ENCODE results near the gene ZCCHC14. TPM values are rescaled to one million over a fixed set of nuclear protein-coding genes. Genes with fewer than 3 reads are reported as not detected.
"Not testable (repeated sequence)": the region's sequence is repeated elsewhere in the genome, so short reads cannot be mapped to it uniquely, and the experiment has no call there.

The ZCCHC14 gene
- total and polyA plus RNA-seq, 2 experiments from 2014 or later: 7.9 to 23.2 TPM

DNA sequence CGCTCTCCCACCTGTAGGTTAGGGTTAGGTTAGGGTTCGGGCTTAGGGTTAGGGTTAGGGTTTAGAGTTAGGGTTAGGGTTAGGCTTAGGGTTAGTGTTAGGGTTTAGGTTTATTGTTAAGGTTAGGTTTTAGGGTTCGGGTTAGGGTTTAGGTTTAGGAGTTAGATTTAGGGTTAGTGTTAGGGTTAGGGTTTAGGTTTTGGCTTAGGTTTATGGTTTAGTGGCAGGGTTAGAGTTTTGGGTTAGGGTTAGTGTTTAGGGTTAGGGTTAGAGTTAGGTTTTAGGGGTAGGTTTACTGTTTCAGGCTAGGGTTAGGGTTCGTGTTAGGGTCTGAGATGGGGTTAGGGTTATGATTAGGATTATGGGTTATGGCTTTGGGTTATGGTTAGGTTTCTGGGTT lies 31.6 kb upstream of the ZCCHC14 start:
- H3K4me1 ChIP-seq (ENCODE audit: low read depth): no peaks in the 10 kb centered on the region
- no peaks in the 10 kb centered on the region for H3K36me3 ChIP-seq
- no peak for DNase-seq (ENCODE audit: low read depth in 1 of 2, low spot score in 1 of 2)
- H3K9me3 ChIP-seq (ENCODE audit: low read depth): no peaks in the 10 kb centered on the region
- TF ChIP-seq, protein P1, sequence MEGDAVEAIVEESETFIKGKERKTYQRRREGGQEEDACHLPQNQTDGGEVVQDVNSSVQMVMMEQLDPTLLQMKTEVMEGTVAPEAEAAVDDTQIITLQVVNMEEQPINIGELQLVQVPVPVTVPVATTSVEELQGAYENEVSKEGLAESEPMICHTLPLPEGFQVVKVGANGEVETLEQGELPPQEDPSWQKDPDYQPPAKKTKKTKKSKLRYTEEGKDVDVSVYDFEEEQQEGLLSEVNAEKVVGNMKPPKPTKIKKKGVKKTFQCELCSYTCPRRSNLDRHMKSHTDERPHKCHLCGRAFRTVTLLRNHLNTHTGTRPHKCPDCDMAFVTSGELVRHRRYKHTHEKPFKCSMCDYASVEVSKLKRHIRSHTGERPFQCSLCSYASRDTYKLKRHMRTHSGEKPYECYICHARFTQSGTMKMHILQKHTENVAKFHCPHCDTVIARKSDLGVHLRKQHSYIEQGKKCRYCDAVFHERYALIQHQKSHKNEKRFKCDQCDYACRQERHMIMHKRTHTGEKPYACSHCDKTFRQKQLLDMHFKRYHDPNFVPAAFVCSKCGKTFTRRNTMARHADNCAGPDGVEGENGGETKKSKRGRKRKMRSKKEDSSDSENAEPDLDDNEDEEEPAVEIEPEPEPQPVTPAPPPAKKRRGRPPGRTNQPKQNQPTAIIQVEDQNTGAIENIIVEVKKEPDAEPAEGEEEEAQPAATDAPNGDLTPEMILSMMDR (IDR thresholded peaks at IDR 0.05; ENCODE audit: low read depth, low read length): no peak
- no peak overlapping the region for H3K4me3 ChIP-seq
- H3K27ac ChIP-seq: no peak overlapping the region
- peaks cover 4% of the 10 kb centered on the region for H3K27me3 ChIP-seq

DNA sequence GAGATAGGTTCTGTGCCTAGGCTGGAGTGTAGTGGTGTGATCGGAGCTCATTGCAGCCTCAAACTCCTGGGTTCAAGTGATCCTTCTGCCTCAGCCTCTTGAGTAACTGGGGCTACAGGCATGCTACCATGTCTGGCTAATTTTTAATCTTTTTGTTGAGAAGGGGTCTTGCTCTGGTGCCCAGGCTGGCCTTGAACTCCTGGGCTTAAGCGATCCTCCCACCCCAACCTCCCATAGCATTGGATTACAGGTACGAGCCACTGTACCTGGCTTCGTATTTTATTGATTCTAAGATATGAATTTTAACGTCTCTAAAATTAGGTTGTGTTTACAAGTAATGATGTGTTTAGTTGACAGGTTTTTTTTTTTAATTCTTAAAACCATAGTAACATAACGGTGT lies 30.8 kb upstream of the ZCCHC14 start:
- DNase-seq (ENCODE audit: low read depth in 1 of 2, low spot score in 1 of 2); H3K4me1 ChIP-seq (ENCODE audit: low read depth); H3K27me3 ChIP-seq: not testable (repeated sequence)

DNA sequence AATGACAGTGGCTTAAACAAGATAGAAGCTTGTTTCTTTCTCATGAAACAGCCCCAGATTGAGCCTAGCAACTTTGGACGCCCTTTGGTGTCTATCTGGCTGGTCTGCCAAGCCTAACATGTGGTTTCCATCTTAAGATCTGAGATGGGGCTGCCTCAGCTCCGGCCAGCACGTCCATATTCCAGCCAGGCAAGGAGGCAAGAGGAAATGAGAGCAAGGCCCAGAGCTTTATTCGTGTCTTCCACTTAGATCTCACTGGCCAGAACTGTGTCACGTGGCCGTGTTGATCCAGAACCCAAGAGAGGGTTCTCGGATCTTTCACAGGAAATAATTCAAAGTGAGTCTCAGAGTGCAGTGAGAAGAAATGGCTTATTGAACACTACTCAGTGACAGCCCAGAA lies 28.9 kb upstream of the ZCCHC14 start:
- H3K36me3 ChIP-seq; H3K4me3 ChIP-seq; H3K27me3 ChIP-seq; H3K4me1 ChIP-seq (ENCODE audit: low read depth); H3K9me3 ChIP-seq (ENCODE audit: low read depth); H3K27ac ChIP-seq: not testable (repeated sequence)
- peak in 1 of 2 donors; percentile 24 for DNase-seq (ENCODE audit: low read depth in 1 of 2, low spot score in 1 of 2)

More for the DNA sequence above, 30.8 kb upstream of the ZCCHC14 start:
- not testable (repeated sequence) for H3K27ac ChIP-seq; H3K4me3 ChIP-seq; H3K36me3 ChIP-seq; H3K9me3 ChIP-seq (ENCODE audit: low read depth)

DNA sequence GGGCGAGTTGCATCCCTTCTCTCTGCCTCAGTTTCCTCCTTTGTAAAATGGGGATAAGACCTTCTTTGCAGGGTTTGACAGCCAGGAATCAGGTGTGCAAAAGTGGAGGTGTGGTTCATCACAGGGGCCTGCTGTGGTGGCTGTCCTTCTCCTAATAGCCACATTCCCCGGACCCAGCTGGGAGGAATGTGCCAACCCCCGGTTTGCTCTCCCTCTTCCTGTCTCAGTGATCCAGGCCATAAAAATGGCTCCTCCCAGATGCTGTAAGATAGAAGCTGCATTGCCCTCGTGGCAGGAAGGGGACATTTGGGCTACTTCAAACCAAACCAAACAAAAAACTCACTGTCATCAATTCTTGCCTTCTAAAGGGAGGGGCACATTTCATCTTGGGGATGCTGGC lies 26.3 kb upstream of the ZCCHC14 start:
- H3K9me3 ChIP-seq (ENCODE audit: low read depth); H3K36me3 ChIP-seq; H3K4me3 ChIP-seq; H3K27ac ChIP-seq; H3K4me1 ChIP-seq (ENCODE audit: low read depth); H3K27me3 ChIP-seq; DNase-seq (ENCODE audit: low read depth in 1 of 2, low spot score in 1 of 2): not testable (repeated sequence)

DNA sequence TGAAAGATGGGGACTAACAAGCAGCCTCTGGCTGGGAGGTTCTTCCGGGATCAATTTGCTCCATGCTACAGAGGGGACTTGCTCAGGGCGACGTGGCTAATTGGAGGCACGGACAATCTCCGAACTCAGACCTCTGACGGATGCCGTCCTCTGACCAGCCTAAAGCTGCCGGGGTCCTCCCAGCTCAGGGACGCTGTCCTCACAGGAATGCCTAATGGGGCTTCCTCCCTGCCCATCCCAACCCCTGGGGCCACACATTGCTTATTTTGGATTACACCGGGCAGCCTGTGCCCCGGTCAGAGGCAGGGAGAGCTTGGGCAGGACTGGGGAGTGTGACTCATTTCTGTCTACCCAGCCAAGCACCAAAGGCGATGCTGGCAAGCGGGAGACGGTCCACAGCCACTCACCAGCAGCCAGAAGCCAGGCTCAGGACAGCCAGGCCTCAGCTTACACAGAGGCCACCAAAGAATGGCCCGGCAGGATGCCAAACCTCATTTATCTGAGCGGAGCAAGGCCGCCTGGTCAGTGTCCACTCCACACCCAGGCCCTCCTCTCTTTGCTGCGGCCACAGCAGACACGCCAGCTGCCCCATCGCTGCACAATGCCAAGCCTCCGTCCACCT lies 25.7 kb upstream of the ZCCHC14 start:
- not testable (repeated sequence) for H3K36me3 ChIP-seq; H3K9me3 ChIP-seq (ENCODE audit: low read depth); H3K27me3 ChIP-seq; H3K4me1 ChIP-seq (ENCODE audit: low read depth); H3K4me3 ChIP-seq; H3K27ac ChIP-seq
- peak in 1 of 2 donors; percentile 56 for DNase-seq (ENCODE audit: low read depth in 1 of 2, low spot score in 1 of 2)

DNA sequence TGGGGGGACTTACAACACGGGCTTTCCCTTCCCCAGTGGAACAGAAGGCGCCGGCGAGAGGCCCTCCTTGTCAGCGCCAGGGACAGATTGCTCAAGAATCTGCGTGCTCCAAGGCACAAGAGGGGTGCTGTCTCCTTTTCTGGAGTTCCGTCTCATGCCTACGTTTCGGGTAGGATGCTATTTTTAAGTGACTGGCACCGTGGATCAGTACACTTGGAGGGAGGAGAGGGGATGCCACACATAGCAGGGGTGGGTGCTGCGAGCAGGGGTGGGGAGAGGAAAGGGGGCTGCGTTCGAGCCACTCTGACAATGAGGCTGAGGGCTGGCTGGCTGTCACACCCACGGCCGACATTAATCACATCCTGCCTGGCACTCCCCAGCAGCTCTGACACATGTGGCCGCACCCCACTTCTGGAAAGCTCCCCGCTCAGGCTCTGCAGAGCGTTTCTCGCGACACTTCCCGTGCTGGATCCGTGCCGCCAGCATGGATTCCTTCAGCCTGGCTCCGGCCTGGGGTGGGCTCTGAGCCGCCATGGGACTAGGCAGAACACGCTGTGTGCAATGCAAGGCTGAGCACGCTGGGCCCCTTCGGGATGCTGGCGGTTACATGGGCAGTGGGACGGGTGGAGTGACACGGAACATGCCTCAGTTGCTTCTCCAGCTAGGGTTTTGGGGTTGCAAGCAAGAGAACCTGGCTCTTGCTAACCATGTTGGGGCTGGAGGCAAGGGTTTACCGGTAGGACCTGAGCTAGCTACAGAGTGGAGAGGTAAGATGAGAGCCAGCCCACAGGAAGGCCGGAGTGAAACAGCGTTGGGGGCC lies 25.0 kb upstream of the ZCCHC14 start:
- H3K27me3 ChIP-seq; H3K4me1 ChIP-seq (ENCODE audit: low read depth); H3K27ac ChIP-seq; H3K9me3 ChIP-seq (ENCODE audit: low read depth); H3K4me3 ChIP-seq; H3K36me3 ChIP-seq: not testable (repeated sequence)
- DNase-seq (ENCODE audit: low read depth in 1 of 2, low spot score in 1 of 2): peak in 1 of 2 donors; percentile 32

DNA sequence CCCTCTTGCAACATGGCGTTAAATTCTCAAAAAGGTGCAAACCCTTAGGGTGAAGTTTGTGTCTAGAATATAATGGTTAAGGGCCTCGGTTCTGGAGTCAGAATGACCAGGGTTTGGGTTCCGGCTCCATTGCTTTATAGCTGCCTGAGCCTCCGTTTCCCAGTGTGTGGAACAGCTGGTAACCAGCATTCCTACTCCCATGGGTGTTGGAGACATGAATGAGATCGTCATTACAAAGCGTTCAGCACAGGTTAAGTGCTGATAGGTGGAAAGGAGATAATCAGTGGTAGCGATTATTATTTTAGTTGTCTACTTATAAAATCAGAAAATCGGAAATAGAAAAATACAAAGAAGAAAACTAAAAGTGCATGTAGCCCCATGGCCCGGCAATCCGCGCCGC lies 23.5 kb upstream of the ZCCHC14 start:
- H3K27ac ChIP-seq: no peak overlapping the region
- H3K9me3 ChIP-seq (ENCODE audit: low read depth): no peaks in the 10 kb centered on the region
- TF ChIP-seq, protein P1 (IDR thresholded peaks at IDR 0.05; ENCODE audit: low read depth, low read length): no peak
- no peak for DNase-seq (ENCODE audit: low read depth in 1 of 2, low spot score in 1 of 2)
- no peak overlapping the region for H3K4me3 ChIP-seq
- H3K4me1 ChIP-seq (ENCODE audit: low read depth): no peaks in the 10 kb centered on the region
- no peaks in the 10 kb centered on the region for H3K36me3 ChIP-seq
- no peaks in the 10 kb centered on the region for H3K27me3 ChIP-seq

DNA sequence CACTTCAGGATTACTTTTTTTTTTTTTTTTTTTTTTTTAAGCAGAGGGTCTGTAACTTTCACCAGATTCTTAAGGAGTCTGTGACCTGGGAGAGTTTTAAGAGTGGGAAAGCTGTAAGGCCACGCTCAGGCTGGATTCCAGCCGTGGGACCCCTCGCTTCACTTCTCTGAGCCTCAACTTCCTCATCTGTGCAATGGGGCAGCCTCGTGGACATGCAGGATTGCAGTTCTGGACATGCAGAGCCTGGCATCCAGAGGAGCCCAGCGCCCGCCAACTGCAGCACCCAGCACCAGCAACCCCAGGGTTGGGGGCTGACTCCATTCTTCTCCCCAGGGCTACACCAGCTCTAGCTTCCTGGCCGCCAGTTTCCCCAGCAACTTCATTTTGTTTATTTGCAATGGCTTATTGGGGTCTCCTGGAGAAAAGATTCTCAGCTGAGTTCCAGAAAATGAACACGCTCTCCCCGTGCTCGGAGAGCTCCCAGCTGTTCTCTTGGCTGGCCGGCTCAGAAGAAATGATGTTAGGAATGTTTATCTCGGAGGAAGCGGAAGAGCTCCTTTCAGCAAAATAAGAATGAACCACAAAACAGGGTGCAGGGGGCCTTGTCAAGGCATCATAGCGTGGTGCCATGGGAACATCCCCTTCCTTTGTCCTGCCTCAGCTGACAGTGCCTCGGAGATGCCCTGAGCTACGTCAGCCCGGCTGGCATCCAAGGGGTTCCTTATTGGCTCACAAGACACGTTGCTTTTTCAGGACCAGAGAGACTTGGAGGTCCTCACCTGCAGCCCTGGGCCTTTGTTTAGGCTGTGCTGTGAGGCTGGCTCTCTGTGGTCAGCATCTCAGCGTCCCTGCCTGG lies 22.9 kb upstream of the ZCCHC14 start:
- peak in 1 of 2 donors; percentile 78 for DNase-seq (ENCODE audit: low read depth in 1 of 2, low spot score in 1 of 2)
- no peak overlapping the region for H3K4me3 ChIP-seq
- no peaks in the 10 kb centered on the region for H3K27me3 ChIP-seq

DNA sequence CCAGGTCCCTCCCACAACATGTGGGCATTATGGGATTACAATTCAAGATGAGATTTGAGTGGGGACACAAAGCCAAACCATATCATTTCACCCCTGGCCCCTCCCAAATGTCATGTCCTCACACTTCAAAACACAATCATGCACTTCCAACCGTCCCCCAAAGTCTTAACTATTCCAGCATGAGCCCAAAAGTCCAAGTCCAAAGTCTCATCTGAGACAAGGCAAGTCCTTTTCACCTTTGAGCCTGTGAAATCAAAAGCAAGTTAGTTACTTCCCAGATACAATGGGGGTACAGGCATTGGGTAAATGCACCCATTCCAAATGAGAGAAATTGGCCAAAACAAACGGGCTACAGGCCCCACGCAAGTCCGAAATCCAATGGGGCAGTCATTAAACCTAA lies 17.0 kb upstream of the ZCCHC14 start:
- H3K27ac ChIP-seq; H3K4me3 ChIP-seq; H3K4me1 ChIP-seq (ENCODE audit: low read depth); H3K36me3 ChIP-seq; H3K9me3 ChIP-seq (ENCODE audit: low read depth); H3K27me3 ChIP-seq; DNase-seq (ENCODE audit: low read depth in 1 of 2, low spot score in 1 of 2): not testable (repeated sequence)

More for the DNA sequence above, 22.9 kb upstream of the ZCCHC14 start:
- Histone ChIP-seq H3K9me3 (ENCODE audit: low read depth) (no peaks in the 10 kb centered on the region), H3K4me1 (ENCODE audit: low read depth) (no peaks in the 10 kb centered on the region), H3K27ac (no peak overlapping the region), H3K36me3 (no peaks in the 10 kb centered on the region)
- TF ChIP-seq, protein P1 (IDR thresholded peaks at IDR 0.05; ENCODE audit: low read depth, low read length): no peak
